Activated naive CD4-positive, alpha-beta T cell treated with anti-CD3 and anti-CD28 coated beads, Interleukin-2, amount 50 U/mL, for 24 hours (primary cell): ENCODE results near the gene AMHR2.
A peak's percentile ranks its signal among the peaks of the same experiment; 100 is the strongest.

Experiments used
- H3K27ac Mint-ChIP-seq: one replicate; pipeline ENCODE4 v1.8.0; 2021; ENCODE audit warnings: mild to moderate bottlenecking, mixed read lengths
- H3K27me3 Mint-ChIP-seq: one replicate; pipeline ENCODE4 v1.8.0; 2021; ENCODE audit warnings: mixed read lengths
- H3K36me3 Mint-ChIP-seq: one replicate; pipeline ENCODE4 v1.8.0; 2021; ENCODE audit warnings: mixed read lengths
- H3K4me1 Mint-ChIP-seq: one replicate; pipeline ENCODE4 v1.8.0; 2021; ENCODE audit warnings: mixed read lengths
- H3K4me3 Mint-ChIP-seq: one replicate; pipeline ENCODE4 v1.8.0; 2021; ENCODE audit warnings: mild to moderate bottlenecking, mixed read lengths
- H3K9me3 Mint-ChIP-seq: one replicate; pipeline ENCODE4 v1.8.0; 2021; ENCODE audit warnings: mixed read lengths

Gene AMHR2

GRCh38 chr12:53459097-53459496 is 35.4 kb downstream of the AMHR2 start:
- Mint-ChIP-seq H3K4me3 (no peak overlapping the region), H3K36me3 (peaks cover 46% of the 10 kb centered on the region), H3K27me3 (no peaks in the 10 kb centered on the region), H3K4me1 (peaks cover 62% of the 10 kb centered on the region), H3K27ac (no peak overlapping the region), H3K9me3 (no peaks in the 10 kb centered on the region)

GRCh38 chr12:53461059-53461458 is 37.4 kb downstream of the AMHR2 start:
- Mint-ChIP-seq H3K4me3 (peak overlapping the region; percentile 6), H3K4me1 (peaks cover 52% of the 10 kb centered on the region), H3K36me3 (peaks cover 39% of the 10 kb centered on the region), H3K9me3 (no peaks in the 10 kb centered on the region), H3K27ac (peak overlapping the region; percentile 70), H3K27me3 (no peaks in the 10 kb centered on the region)

- Mint-ChIP-seq H3K4me1 (peaks cover 53% of the 10 kb centered on the region), H3K4me3 (no peak overlapping the region), H3K27me3 (no peaks in the 10 kb centered on the region), H3K36me3 (peaks cover 38% of the 10 kb centered on the region), H3K9me3 (no peaks in the 10 kb centered on the region), H3K27ac (peak overlapping the region; percentile 41)
Measured at GRCh38 chr12:53461591-53461990, 37.9 kb downstream of the AMHR2 start.

- Mint-ChIP-seq H3K27me3 (no peaks in the 10 kb centered on the region), H3K27ac (no peak overlapping the region), H3K4me1 (peaks cover 53% of the 10 kb centered on the region), H3K4me3 (no peak overlapping the region), H3K9me3 (no peaks in the 10 kb centered on the region), H3K36me3 (peaks cover 39% of the 10 kb centered on the region)
Measured at GRCh38 chr12:53462935-53463334, 39.3 kb downstream of the AMHR2 start.

GRCh38 chr12:53463802-53464560 is 40.3 kb downstream of the AMHR2 start:
- H3K36me3 Mint-ChIP-seq: peaks cover 38% of the 10 kb centered on the region
- no peak overlapping the region for H3K4me3 Mint-ChIP-seq
- peaks cover 56% of the 10 kb centered on the region for H3K4me1 Mint-ChIP-seq
- H3K27me3 Mint-ChIP-seq: no peaks in the 10 kb centered on the region
- H3K9me3 Mint-ChIP-seq: no peaks in the 10 kb centered on the region
- no peak overlapping the region for H3K27ac Mint-ChIP-seq

- no peaks in the 10 kb centered on the region for H3K27me3 Mint-ChIP-seq
- peak overlapping the region; percentile 19 for H3K27ac Mint-ChIP-seq
- peaks cover 51% of the 10 kb centered on the region for H3K4me1 Mint-ChIP-seq
Measured at GRCh38 chr12:53464685-53465418, 41.2 kb downstream of the AMHR2 start.

GRCh38 chr12:53465679-53466078 is 42.0 kb downstream of the AMHR2 start:
- H3K27ac Mint-ChIP-seq: peak overlapping the region; percentile 55
- no peaks in the 10 kb centered on the region for H3K27me3 Mint-ChIP-seq
- peaks cover 46% of the 10 kb centered on the region for H3K4me1 Mint-ChIP-seq
- peaks cover 29% of the 10 kb centered on the region for H3K36me3 Mint-ChIP-seq
- H3K4me3 Mint-ChIP-seq: no peak overlapping the region
- H3K9me3 Mint-ChIP-seq: no peaks in the 10 kb centered on the region

More at GRCh38 chr12:53464685-53465418, 41.2 kb downstream of the AMHR2 start:
- H3K4me3 Mint-ChIP-seq: peak overlapping the region; percentile 16
- H3K36me3 Mint-ChIP-seq: peaks cover 34% of the 10 kb centered on the region
- no peaks in the 10 kb centered on the region for H3K9me3 Mint-ChIP-seq

- H3K27me3 Mint-ChIP-seq: no peaks in the 10 kb centered on the region
- H3K36me3 Mint-ChIP-seq: peaks cover 27% of the 10 kb centered on the region
- no peaks in the 10 kb centered on the region for H3K9me3 Mint-ChIP-seq
- H3K4me1 Mint-ChIP-seq: peaks cover 45% of the 10 kb centered on the region
- peak overlapping the region; percentile 32 for H3K27ac Mint-ChIP-seq
- no peak overlapping the region for H3K4me3 Mint-ChIP-seq
Measured at GRCh38 chr12:53466640-53467039, 43.0 kb downstream of the AMHR2 start.

GRCh38 chr12:53467082-53467481 is 43.4 kb downstream of the AMHR2 start:
- no peak overlapping the region for H3K4me3 Mint-ChIP-seq
- peaks cover 30% of the 10 kb centered on the region for H3K36me3 Mint-ChIP-seq
- no peaks in the 10 kb centered on the region for H3K27me3 Mint-ChIP-seq
- H3K9me3 Mint-ChIP-seq: no peaks in the 10 kb centered on the region
- no peak overlapping the region for H3K27ac Mint-ChIP-seq
- peaks cover 48% of the 10 kb centered on the region for H3K4me1 Mint-ChIP-seq

- H3K4me3 Mint-ChIP-seq: no peak overlapping the region
Measured at GRCh38 chr12:53467880-53468279, 44.2 kb downstream of the AMHR2 start.

GRCh38 chr12:53468282-53468681 is 44.6 kb downstream of the AMHR2 start:
- Mint-ChIP-seq H3K27me3 (no peaks in the 10 kb centered on the region), H3K4me1 (peaks cover 48% of the 10 kb centered on the region), H3K9me3 (no peaks in the 10 kb centered on the region), H3K4me3 (no peak overlapping the region), H3K27ac (peak overlapping the region; percentile 46), H3K36me3 (peaks cover 24% of the 10 kb centered on the region)

More at GRCh38 chr12:53467880-53468279, 44.2 kb downstream of the AMHR2 start:
- H3K9me3 Mint-ChIP-seq: no peaks in the 10 kb centered on the region
- H3K36me3 Mint-ChIP-seq: peaks cover 25% of the 10 kb centered on the region
- peak overlapping the region; percentile 46 for H3K27ac Mint-ChIP-seq
- H3K27me3 Mint-ChIP-seq: no peaks in the 10 kb centered on the region
- peaks cover 50% of the 10 kb centered on the region for H3K4me1 Mint-ChIP-seq

- Mint-ChIP-seq H3K4me1 (peaks cover 62% of the 10 kb centered on the region), H3K9me3 (no peaks in the 10 kb centered on the region), H3K27ac (peak overlapping the region; percentile 57), H3K27me3 (no peaks in the 10 kb centered on the region), H3K4me3 (peak overlapping the region; percentile 53), H3K36me3 (peaks cover 20% of the 10 kb centered on the region)
Measured at GRCh38 chr12:53472056-53472582, 48.5 kb downstream of the AMHR2 start.

GRCh38 chr12:53474077-53474476 is 50.4 kb downstream of the AMHR2 start:
- Mint-ChIP-seq H3K36me3 (peaks cover 18% of the 10 kb centered on the region), H3K27ac (peak overlapping the region; percentile 76), H3K9me3 (no peaks in the 10 kb centered on the region), H3K27me3 (no peaks in the 10 kb centered on the region), H3K4me3 (no peak overlapping the region), H3K4me1 (peaks cover 64% of the 10 kb centered on the region)

- peak overlapping the region; percentile 76 for H3K27ac Mint-ChIP-seq
- no peaks in the 10 kb centered on the region for H3K27me3 Mint-ChIP-seq
- peaks cover 18% of the 10 kb centered on the region for H3K36me3 Mint-ChIP-seq
- peaks cover 66% of the 10 kb centered on the region for H3K4me1 Mint-ChIP-seq
- H3K4me3 Mint-ChIP-seq: peak overlapping the region; percentile 15
- H3K9me3 Mint-ChIP-seq: no peaks in the 10 kb centered on the region
Measured at GRCh38 chr12:53474819-53475218, 51.2 kb downstream of the AMHR2 start.

- H3K36me3 Mint-ChIP-seq: peaks cover 10% of the 10 kb centered on the region
- no peaks in the 10 kb centered on the region for H3K9me3 Mint-ChIP-seq
- H3K27me3 Mint-ChIP-seq: no peaks in the 10 kb centered on the region
- no peak overlapping the region for H3K4me3 Mint-ChIP-seq
- peaks cover 56% of the 10 kb centered on the region for H3K4me1 Mint-ChIP-seq
- H3K27ac Mint-ChIP-seq: peak overlapping the region; percentile 72
Measured at GRCh38 chr12:53476769-53477209, 53.1 kb downstream of the AMHR2 start.

GRCh38 chr12:53478865-53479264 is 55.2 kb downstream of the AMHR2 start:
- Mint-ChIP-seq H3K4me3 (no peak overlapping the region), H3K27ac (peak overlapping the region; percentile 65), H3K27me3 (no peaks in the 10 kb centered on the region), H3K36me3 (peaks cover 9% of the 10 kb centered on the region), H3K4me1 (peaks cover 47% of the 10 kb centered on the region), H3K9me3 (no peaks in the 10 kb centered on the region)
